T follicular helper cell (primary cell): ENCODE results near the gene CDK5R1.
"Not testable (repeated sequence)": the region's sequence is repeated elsewhere in the genome, so short reads cannot be mapped to it uniquely, and the experiment has no call there.

Experiments
- DNase-seq: peaks from one replicate; pipeline ENCODE4 v3.0.0-alpha.2; 2020; ENCODE audit warnings: low read depth
- total RNA-seq, 2 experiments: gene quantifications; one replicate each; lab custom pipeline; 2026; lab: John Stamatoyannopoulos, UW

CDK5R1 gene
- total RNA-seq = 33.1 to 38.7 reads per million in 2 experiments

GRCh38 chr17:32486701-32487472 is at the start of gene CDK5R1:
TSS of gene CDK5R1 (plus strand) at chr17:32486993. CDS start at chr17:32487621, 628 bp downstream.
- DNase-seq = peak; percentile 67

DNA sequence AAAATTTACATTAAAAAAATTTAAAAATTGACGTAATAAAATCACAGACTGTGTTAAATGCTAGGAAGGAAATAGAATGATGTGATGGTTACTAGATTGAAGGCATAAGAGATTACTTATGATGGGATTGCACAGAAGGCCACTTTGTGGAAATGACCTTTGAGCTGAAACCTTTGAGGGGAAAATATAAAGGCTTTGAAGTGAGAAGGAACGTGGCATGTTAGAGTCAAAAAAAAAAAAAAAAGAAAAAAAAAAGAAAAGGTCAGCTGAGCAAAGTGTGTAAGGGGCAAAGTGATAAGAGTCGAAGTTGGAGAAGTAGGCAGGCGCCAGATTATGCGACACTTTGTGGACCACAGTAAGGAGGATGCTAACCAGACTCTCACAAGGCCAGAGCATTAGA is 46.1 kb upstream of the CDK5R1 start:
- DNase-seq = no peak

GRCh38 chr17:32441886-32442285 is 44.9 kb upstream of the CDK5R1 start:
- DNase-seq = no peak

- no peak for DNase-seq
Measured at GRCh38 chr17:32443827-32444300, 42.9 kb upstream of the CDK5R1 start.

DNA sequence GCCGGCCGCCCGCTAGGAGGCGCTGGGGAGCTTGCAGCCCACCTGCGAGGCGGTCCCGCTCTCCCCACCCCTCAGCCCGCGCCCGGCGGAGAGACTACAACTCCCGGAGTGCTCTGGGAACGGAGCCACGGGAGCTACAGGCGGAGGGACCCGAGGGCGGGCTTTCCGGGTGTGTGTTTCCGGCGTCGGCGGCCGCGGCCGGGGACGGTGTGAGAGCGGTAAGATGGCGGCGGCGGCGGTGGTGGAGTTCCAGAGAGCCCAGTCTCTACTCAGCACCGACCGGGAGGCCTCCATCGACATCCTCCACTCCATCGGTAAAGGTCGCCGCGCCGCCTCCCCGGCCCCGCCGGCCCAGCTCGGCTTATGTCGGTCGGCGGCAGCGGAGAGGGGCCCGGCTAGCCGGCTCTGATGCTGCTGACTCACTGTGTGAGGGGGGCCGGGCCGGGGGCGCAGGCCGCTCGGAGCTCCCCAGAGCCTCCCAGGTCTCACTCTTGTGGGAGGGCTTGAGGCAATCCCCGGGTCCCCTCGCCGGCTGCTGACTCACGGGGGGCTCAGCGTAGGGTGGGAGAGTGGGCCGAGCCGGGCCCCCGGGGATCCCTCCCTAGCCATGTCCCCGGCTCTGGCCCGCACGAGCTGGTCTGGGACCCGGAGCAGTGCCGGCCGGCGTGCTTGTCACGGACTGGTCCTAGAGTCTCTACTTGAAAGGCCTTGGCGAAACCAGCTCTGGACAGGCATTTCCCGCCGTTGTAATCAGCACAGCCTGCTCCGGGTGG is 42.3 kb upstream of the CDK5R1 start, which contains the start of gene PSMD11:
PSMD11 (plus strand) TSS at position 210 of the 773 bp plus-strand sequence; CDS start at position 224, 14 bp downstream.
- peak; percentile 99 for DNase-seq

- DNase-seq = peak; percentile 17
Measured at GRCh38 chr17:32445074-32445415, 41.7 kb upstream of the CDK5R1 start.

GRCh38 chr17:32445497-32445896 is 41.3 kb upstream of the CDK5R1 start:
- DNase-seq = no peak

- DNase-seq = no peak
Measured at GRCh38 chr17:32445971-32446370, 40.8 kb upstream of the CDK5R1 start.

DNA sequence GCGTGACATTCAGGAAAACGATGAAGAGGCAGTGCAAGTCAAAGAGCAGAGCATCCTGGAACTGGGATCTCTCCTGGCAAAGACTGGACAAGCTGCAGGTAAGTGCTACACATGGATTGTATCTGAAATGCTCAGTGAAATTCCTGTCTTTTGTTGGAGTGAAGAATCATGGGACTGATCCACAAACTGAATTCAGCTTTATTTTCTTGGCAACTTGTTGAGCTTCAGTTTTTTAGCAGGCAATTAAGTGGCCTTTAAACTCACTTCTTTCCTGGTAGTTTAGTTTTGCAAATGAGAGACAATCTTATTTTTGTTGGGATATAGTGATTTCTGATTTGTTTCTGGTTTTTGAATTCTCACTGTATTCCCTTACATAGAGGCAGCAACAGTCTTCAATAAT is 39.8 kb upstream of the CDK5R1 start:
- DNase-seq = no peak

GRCh38 chr17:32449963-32450362 is 36.8 kb upstream of the CDK5R1 start:
- DNase-seq = no peak

DNA sequence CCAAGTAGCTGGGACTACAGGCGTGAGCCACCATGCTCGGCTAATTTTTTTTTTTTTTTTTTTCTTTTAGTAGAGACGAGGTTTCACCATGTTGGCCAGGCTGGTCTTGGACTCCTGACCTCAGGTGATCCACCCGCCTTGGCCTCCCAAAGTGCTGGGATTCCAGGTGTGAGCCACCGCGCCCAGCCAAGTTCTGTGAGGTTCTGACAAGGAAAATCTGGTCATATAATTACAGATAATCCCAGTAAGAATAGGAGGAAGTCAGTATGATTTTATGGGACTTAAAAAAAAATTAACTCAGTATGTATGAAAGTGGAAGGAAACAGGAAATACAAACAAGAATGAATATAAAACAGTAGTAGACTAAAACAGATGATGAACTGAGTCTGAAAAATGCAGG is 36.4 kb upstream of the CDK5R1 start:
- not testable (repeated sequence) for DNase-seq

GRCh38 chr17:32451879-32452278 is 34.9 kb upstream of the CDK5R1 start:
- DNase-seq = no peak

- DNase-seq = no peak
Measured at GRCh38 chr17:32452281-32452680, 34.5 kb upstream of the CDK5R1 start.

DNA sequence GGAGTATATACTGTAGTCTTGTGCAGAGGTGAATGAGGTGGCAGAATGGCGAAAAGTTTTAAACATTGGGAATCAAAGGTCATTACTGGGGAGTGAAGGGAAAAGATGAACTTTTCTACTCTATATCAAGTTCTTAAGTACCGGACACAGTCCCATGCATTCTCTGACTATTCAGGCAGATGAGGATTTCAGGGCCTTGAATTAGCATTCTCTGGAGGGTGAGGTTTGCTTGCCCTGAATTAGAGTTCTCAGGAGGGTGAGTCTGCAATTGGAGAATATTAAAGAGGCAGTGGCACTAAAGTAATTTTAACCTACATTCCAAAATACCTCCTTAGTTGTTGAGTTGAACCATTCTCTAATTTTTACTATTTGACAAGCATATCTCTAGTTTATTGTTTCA is 33.4 kb upstream of the CDK5R1 start:
- no peak for DNase-seq

DNA sequence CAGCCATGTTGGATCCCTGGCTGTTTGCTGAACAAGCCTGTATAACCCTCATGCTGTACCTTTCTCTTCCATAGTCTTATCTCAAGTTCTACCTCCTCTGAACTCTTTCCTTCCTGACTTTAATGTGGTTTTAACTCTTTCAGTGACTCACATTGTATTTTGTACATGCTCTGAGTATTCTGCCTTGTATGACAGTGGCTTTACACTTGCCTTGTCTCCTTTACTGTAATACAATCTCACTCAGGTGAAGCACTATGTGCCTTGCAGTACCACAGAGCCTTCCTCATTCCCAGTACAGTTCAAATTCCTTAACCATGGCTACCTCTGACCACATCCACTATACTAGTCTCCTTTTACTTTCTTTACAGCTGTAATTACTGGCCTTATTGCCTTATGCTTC is 28.4 kb upstream of the CDK5R1 start:
- DNase-seq = no peak

DNA sequence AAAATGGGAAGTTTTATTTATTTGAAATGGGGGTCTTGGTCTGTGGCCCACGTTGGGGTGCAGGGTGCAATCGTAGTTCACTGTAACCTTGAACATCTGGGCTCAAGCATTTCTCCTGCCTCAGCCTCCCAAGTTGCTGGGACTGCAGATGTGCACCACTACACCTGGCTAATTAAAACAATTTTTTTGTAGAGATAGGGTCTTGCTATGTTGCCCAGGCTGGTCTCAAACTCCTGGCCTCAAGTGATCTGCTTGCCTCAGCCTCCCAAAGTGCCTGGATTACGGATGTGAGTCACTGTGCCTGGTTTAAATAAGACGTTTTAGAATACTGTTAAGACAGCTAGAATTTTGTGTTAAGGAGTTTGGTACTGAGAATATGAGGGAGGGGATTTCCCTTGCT is 26.7 kb upstream of the CDK5R1 start:
- DNase-seq = no peak

DNA sequence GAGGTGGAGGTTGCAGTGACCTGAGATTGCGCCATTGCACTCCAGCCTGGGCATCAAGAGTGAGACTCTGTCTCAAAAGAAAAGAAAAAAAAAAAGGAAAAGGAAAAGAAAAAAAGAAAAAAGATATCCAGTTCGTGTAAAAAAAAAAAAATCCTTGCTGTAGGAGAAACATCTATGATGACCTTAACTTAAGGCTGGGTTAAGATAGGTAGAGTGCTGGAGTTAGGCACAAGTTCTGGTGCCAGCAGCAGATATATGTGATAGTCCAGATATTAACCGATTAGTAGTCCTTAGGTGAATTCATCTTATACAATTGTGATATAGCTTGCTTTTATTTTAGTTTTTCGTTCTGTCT is 25.3 kb upstream of the CDK5R1 start:
- no peak for DNase-seq

GRCh38 chr17:32461853-32462617 is 24.8 kb upstream of the CDK5R1 start:
- peak; percentile 52 for DNase-seq

GRCh38 chr17:32463304-32463703 is 23.5 kb upstream of the CDK5R1 start:
- no peak for DNase-seq

- DNase-seq = no peak
Measured at GRCh38 chr17:32464374-32464773, 22.4 kb upstream of the CDK5R1 start.

GRCh38 chr17:32467949-32468348 is 18.8 kb upstream of the CDK5R1 start:
- no peak for DNase-seq

DNA sequence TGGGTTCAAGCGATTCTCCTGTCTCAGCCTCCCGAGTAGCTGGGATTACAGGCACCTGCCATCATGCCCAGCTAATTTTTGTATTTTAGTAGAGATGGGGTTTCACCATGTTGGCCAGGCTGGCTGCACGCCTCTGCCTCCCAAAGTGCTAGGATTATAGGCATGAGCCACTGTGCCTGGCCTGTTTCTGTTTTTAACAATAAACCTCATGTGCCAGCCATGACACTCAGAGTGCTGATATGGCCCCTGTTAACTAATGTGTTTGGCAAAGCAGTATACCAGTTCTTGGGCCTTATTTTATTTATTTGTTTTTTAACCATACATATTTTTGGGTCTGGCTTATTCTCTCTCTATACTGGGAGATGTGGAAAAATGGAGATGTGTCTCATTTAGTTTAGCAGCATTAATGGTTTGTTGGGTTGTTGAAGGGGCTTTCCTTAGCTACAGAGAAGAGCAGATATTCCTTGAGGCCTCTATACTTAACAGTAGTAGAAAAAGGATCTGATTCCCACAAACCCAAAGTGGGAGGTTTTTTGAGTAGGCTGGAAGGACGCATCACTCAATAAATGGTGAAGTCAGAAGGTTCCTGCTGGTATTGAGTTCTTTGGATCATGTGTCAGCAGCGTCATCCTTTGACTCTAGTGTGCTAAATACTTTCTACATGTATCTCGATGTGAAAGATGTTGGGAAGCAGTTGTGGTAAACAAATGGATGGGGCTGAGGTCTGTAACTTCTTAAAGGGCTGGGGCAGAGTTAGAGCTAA is 16.2 kb upstream of the CDK5R1 start:
- no peak for DNase-seq
